ENCODE data around the gene MAML3. TPM values are rescaled to one million over a fixed set of nuclear protein-coding genes. Genes with fewer than 3 reads are reported as not detected.

MAML3 gene
- total RNA-seq, 4 donors from 2014 or later, result 21.2 to 28.4 (median 22.1) TPM

GRCh38 chr4:139779691-139780090 lies 374.3 kb downstream of the MAML3 start:
- intact Hi-C loops (cut with DNase I; ENCODE audit: low total_unique reads), result no loop called here
- TF ChIP-seq POLR2A (IDR thresholded peaks at IDR 0.05), result no peak
- TF ChIP-seq CTCF (IDR thresholded peaks at IDR 0.05), result no peak
- DNase-seq (ENCODE audit: low spot score in 2 of 2), result no peak
- no peak overlapping the region for H3K4me3 ChIP-seq (ENCODE audit: low read depth, poor library complexity, severe bottlenecking)
- WGBS, 2 donors, result 89 to 95% methylated on average over 9 of the region's 9 CpGs

- 92 to 94% methylated on average over 3 of the region's 3 CpGs for WGBS, 2 donors
- no peak for TF ChIP-seq POLR2A (IDR thresholded peaks at IDR 0.05)
- no peak for TF ChIP-seq CTCF (IDR thresholded peaks at IDR 0.05)
Observed at GRCh38 chr4:139777757-139778156, 376.2 kb downstream of the MAML3 start.

GRCh38 chr4:139776235-139776634 lies 377.7 kb downstream of the MAML3 start:
- H3K4me3 ChIP-seq (ENCODE audit: low read depth, poor library complexity, severe bottlenecking), result no peak overlapping the region
- intact Hi-C loops (cut with DNase I; ENCODE audit: low total_unique reads), result no loop called here
- TF ChIP-seq CTCF (IDR thresholded peaks at IDR 0.05) (no peak), POLR2A (IDR thresholded peaks at IDR 0.05) (no peak)
- DNase-seq (ENCODE audit: low spot score in 2 of 2), result no peak
- 77 to 88% methylated on average over 4 of the region's 4 CpGs for WGBS, 2 donors

More at GRCh38 chr4:139777757-139778156, 376.2 kb downstream of the MAML3 start:
- intact Hi-C loops (cut with DNase I; ENCODE audit: low total_unique reads), result no loop called here
- H3K4me3 ChIP-seq (ENCODE audit: low read depth, poor library complexity, severe bottlenecking), result no peak overlapping the region
- DNase-seq (ENCODE audit: low spot score in 2 of 2), result no peak

- no peak overlapping the region for H3K4me3 ChIP-seq (ENCODE audit: low read depth, poor library complexity, severe bottlenecking)
- WGBS, 2 donors, result 58% methylated on average over 6 of the region's 6 CpGs
- DNase-seq (ENCODE audit: low spot score in 2 of 2), result no peak
- TF ChIP-seq CTCF (IDR thresholded peaks at IDR 0.05), result no peak
- no peak for TF ChIP-seq POLR2A (IDR thresholded peaks at IDR 0.05)
- intact Hi-C loops (cut with DNase I; ENCODE audit: low total_unique reads), result no loop called here
Observed at GRCh38 chr4:139774759-139775487, 379.1 kb downstream of the MAML3 start.

- intact Hi-C loops (cut with DNase I; ENCODE audit: low total_unique reads), result no loop called here
Observed at GRCh38 chr4:139773560-139774318, 380.2 kb downstream of the MAML3 start.

More at GRCh38 chr4:139773560-139774318, 380.2 kb downstream of the MAML3 start:
- WGBS, 2 donors, result 88 to 92% methylated on average over 6 of the region's 6 CpGs
- TF ChIP-seq POLR2A (IDR thresholded peaks at IDR 0.05) (no peak), CTCF (IDR thresholded peaks at IDR 0.05) (no peak)
- no peak overlapping the region for H3K4me3 ChIP-seq (ENCODE audit: low read depth, poor library complexity, severe bottlenecking)
- no peak for DNase-seq (ENCODE audit: low spot score in 2 of 2)

Data from lower leg skin (tissue), 4 donors.